GM19099 (cell line): ENCODE results near the gene CARM1.
A peak's percentile ranks its signal among the peaks of the same experiment; 100 is the strongest.

Source experiments
- POLR2A ChIP-seq: IDR thresholded peaks from 3 replicates; pipeline ENCODE4 v1.6.1; 2011; ENCODE audit warnings: low read depth; ENCODE audit not compliant: insufficient read length; ENCODE audit errors: extremely low read depth

CARM1 gene

GRCh38 chr19:10870955-10871603, at the start of gene CARM1:
Gene CARM1, plus strand, starts transcription at chr19:10871553. Its CDS starts 150 bp downstream, at chr19:10871703.
- TF ChIP-seq POLR2A: peak; percentile 4

GRCh38 chr19:10823690-10824089, 47.7 kb upstream of the CARM1 start:
- TF ChIP-seq POLR2A: no peak

GRCh38 chr19:10826231-10826630, 45.1 kb upstream of the CARM1 start:
- no peak for TF ChIP-seq POLR2A

- TF ChIP-seq POLR2A: no peak
Observed at GRCh38 chr19:10826846-10827245, 44.5 kb upstream of the CARM1 start.

- TF ChIP-seq POLR2A: no peak
Observed at GRCh38 chr19:10828981-10829821, 42.2 kb upstream of the CARM1 start.

- no peak for TF ChIP-seq POLR2A
Observed at GRCh38 chr19:10829967-10830366, 41.4 kb upstream of the CARM1 start.

- no peak for TF ChIP-seq POLR2A
Observed at GRCh38 chr19:10830370-10830769, 41.0 kb upstream of the CARM1 start.

- no peak for TF ChIP-seq POLR2A
Observed at GRCh38 chr19:10830931-10831779, 40.2 kb upstream of the CARM1 start.

- no peak for TF ChIP-seq POLR2A
Observed at GRCh38 chr19:10831987-10832938, 39.1 kb upstream of the CARM1 start.

- TF ChIP-seq POLR2A: no peak
Observed at GRCh38 chr19:10832939-10833296, 38.4 kb upstream of the CARM1 start.

GRCh38 chr19:10835089-10835753, 36.1 kb upstream of the CARM1 start:
- TF ChIP-seq POLR2A: no peak

- TF ChIP-seq POLR2A: peak; percentile 57
Observed at GRCh38 chr19:10835754-10836478, 35.4 kb upstream of the CARM1 start, which contains the start of gene TMED1. Gene TMED1, minus strand, starts transcription at chr19:10836212. Its CDS starts 21 bp downstream, at chr19:10836191.
